ENCODE results near the gene BFSP1.

Gene BFSP1

DNA sequence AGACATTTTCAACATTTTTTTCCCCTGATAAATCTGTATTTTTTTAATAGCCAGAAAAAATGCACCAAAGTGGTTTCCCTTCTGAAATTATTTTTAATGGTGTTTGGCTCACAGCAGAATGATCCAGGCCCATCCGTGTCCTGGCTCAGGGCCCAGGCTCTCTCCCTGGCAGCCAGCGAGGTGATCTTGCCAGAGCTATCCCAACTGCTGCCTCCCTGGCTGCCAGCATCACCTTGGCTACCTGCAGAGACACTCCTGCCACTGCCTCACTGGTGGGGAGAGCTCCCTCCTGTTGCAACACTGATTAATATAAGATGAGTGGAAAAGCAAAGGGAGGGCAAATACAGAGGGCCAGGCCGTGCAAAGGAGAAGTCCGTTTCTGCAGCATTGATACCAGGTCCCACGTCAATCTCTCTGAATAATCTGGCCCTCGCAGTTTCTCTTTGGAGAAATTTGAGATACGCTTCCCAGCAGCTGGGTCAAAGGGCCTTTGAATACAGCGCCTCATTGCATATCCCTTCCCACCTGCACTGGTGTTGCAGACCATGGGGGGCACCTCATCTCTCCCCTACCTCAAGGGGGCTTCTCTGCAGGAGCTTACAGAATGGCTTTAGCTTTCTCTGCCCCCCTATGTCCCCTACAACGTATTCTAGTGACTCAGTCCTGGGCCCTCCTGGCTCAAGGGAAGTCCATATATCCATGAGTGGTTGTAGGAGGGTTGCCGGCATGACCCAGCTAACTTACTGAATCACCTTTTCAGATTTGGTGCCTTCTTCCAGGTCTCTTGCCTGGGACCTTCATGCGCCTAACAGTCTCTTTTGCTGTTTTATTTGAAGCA is 25.9 kb upstream of the BFSP1 start:
- peak; percentile 93 for DNase-seq

DNA sequence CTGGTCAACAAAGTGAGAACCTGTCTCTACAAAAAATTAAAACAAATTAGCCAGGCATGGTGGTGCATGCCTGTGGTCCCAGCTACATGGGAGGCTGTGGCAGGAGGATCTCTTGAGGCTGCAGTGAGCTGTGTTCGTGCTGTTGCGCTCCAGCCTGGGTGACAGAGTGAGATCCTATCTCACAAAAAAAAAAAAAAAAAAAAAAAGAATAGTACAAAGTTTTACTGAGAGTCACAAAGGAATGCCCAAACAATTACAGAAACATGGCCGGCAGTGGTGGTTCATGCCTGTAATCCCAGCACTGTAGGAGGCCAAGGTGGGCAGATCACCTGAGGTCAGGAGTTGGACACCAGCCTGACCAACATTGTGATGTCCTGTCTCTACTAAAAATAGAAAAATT is 23.9 kb upstream of the BFSP1 start:
- DNase-seq, result no peak

DNA sequence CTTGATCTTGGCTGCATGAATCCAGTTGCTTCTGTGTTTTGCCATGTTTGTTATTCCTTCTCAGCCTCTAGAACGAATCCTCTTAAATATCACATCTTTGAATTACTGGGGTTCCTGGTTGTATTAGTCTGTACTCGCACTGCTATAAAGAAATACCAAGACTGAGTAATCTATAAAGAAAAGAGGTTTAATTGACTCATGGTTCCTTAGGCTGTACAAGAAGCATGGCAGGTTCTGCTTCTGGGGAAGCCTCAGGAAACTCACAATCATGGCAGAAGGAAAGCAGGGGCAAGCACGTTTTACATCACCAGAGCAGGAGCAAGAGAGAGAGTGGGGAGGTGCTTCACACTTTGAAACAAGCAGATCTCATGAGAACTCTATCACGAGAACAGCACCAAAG is 18.0 kb upstream of the BFSP1 start:
- no peak for DNase-seq

DNA sequence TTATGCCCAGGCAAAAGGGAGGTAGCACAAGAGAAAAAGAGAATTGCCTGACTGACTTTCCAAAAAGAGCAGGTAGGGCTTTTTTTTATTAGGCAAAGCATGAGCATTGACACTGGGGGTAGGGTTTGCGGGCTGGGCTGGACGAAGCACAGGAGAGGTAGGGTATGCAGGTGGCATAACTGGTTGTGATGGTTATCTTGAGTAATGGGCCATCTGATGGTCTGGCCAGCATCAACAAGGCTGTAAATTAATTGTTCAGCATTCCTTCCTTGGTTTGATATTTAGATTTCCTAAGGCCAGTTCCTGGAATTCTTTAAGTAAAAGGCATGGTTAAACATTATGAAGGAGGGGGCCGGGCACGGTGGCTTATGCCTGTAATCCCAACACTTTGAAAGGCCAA is 13.9 kb upstream of the BFSP1 start:
- no peak for DNase-seq

DNA sequence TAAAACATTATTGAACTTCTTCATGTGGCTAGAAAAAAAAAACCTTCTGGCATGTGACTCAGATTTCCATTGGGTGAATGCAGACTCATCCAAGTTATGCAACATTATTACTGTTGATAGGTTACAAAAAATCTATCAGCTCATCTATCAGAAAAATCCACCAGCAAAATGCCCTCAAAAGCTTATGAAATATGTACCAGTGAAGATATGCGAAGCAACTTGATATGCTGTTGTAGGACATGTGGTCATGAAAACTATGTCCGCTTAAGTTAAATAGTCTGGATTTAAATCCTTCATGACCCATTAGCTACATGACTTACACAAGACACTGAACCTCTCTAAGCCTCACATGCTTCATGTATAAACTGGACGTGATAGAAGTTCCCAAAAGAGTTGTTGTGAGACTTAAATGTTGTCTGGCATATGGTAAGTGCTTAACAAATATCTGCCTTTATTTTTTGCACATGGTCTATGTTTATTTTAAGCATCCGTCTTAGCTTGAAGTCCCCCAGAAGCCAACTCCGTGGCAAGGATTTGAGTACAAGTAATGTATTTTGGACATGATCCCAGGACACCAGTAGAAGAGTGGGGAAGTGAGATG is 12.5 kb upstream of the BFSP1 start:
- DNase-seq, result no peak

DNA sequence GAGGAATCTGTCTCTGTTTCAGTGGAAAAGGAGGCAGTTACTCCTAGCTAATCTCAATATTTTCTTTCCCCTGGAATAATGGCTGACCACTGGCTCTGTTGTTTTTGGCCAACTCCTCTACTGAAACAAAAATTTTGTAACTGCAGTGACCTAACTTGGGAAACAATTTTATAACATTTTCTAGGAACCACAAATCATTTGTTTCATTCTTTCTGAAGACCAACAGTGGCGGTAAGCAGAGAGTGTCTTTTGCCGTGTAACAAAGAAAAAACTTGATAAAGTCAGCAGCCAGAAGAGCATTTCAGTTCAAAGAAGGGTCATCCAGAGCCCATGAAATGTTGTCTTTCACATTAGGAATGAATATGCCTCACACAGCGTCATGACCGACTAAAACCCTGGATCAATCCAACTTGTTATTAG is 11.8 kb upstream of the BFSP1 start:
- DNase-seq, result no peak

DNA sequence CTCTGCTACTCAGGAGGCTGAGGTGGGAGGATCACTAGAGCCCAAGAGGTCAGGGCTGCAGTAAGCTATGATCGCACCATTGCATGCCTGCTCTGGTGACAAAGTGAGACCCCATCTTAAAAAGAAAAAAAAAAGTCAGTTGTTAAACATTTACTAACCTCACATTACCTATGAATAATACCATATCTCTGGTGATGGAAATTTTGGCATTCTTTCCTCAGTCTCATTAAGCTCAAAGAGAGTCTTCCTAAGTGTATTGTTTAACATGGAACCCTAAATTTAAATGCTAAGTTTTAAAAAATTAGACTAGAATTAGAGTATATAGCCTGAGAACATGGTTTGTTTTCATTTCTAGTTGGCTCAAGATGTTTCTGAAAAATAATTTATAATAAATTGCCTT is 11.3 kb upstream of the BFSP1 start:
- no peak for DNase-seq

DNA sequence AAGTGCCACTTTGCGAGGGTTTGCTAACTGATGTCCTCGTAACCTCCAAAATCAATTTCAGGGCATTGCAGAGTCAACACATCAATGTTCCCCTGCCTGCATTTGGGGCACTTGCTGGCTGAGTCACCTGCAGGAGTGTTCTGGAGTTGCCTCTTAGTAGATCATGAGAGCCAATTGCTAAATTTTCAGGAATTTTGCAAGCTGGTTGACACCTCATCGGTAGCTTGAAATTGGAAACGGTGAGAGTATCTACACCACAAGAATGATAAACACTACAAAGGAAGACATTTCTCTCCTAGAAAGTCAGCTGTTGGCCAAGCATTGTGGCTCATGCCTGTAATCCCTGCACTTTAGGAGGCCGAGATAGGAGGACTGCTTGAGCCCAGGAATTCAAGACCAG is 10.8 kb upstream of the BFSP1 start:
- no peak for DNase-seq

DNA sequence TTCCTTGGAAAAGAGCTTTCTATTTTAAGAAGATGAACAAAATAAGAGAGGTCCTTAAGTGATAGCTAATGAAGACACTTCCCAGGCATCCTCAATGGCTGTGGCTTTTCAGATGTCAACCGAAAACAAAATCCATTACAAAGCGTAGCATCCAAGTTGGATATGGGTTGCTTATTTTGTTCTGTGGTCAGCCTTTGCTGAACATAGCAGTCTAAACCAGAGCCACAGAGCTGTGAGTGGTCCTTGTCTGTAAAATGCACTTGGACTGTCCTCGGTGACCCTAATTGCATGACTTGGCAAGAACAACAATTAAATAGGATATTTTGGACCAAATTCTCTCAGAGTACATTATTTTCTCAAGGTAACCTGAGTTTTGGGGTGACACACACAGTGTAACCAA is 10.4 kb upstream of the BFSP1 start:
- DNase-seq, result no peak

DNA sequence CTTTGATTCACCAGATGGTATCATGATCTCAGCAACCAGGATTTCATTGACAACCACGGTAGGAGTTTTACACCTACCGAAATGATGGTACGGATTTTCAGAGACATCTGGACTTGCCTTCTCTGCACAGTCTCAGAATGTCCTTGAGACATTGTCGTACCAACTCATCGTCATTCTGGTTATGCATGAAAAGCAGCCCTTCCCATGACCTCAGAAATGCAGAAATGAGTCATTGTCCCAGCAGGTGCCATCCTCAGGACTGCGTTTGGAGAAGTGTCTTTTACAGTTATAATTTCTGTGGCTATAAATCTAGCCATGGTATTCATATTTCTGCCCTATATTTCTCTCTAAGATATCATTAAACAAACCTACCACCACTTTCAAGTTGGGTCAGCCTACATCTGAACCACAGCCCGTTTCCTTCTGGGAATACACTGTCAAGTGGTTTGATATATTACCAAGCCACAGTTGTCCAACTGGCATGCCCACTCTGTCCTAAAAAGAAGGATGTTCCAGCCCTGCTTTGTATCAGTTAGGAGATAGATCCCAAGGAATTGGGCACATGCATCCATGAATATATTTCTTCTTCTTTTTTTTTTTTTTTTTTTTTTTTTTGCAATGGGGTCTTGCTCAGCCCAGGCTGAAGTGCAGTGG is 7.5 kb upstream of the BFSP1 start:
- no peak for DNase-seq

DNA sequence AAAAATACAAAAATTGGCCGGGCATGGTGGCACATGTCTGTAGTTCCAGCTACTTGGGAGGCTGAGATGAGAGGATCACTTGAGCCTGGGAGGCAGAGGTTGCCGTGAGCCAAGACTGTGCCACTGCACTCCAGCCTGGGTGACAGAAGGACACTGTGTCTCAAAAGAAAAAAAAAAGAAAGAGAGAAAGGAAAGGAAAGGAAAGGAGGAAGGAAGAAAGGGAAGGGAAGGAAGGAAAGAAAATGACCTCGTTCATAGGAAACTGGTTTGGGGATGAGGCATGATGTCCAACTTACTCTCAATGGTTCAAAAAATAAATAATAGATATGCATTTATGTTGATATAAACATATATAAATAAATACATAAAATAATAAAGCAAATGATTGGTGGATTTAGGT is 6.8 kb upstream of the BFSP1 start:
- DNase-seq, result no peak

DNA sequence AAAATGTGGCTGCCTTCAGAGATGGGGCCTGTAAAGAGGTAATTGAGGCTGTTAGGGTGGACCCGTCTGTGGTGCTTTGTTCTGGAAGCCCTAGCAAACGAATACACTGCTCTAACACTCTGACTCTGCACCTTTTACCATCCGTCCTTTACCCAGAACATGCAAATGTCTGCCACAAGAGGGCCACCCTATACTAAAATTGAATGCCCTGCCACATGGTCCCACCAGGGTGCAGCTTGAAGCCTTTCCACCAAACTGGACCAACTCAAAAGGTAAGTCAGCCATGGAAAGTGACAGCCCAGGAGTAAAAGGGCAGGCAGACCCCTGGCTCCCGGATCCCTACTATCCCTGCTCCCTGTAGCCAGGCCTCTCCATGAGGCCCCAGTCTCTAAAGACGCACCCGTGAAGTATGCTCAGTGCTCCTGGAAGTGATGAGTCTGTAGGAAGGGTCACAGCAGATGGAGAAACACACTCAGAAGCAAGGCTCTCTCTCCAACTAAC is 5.8 kb upstream of the BFSP1 start:
- peak; percentile 74 for DNase-seq

DNA sequence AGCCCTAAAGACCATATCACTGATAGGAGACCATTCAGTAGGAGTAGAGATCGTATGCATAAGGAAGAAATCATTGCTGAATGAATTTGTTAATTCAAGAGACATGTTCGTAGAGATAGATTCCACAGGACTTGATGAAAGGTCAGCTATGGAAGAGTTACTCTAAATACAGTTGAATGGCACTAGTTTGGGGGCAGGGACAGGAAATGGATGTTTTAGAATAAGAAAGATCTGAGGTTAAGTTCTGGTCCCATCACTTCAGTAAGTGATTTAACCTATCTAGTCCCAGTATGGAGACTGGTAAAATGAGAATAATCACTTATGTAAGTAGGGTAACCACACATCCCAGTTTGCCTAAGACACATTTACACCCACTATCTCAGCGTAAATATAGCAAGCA is 2.9 kb upstream of the BFSP1 start:
- no peak for DNase-seq

DNA sequence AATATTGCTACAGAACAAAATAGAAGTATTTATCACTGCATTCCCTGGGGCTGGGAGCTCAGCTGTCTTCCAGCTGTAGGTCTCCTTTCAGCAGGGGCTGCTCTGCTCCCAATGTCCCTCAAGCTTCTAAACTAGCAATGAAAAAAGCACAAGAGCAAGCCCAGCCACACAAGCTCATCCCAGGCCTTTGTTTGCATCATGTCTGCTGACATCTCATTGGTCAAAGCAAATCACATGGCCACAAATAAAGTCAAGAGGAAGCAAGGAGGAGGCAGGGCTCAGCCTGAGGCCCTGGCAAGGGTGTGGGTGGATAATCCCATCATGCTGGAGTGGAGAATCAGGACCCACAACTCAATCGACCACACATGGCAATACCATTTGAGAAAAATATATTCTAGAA is 2.2 kb upstream of the BFSP1 start:
- peak; percentile 22 for DNase-seq

DNA sequence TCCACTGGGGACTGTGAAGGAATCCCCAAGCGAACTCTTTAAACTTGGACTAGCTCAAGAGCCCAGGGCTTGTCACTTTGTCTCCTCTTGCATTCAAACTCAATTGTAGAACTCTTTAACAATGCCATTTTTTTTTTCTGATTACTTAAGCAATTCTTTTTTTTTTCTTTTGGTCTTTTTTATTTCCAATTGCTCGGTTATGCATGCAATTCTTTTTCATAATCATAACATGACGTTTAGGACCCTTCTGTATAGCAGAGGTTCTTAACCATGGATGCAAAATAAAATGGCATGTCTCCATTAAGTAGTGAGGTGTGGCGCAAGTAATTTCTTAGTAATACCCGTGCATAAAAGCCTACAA is 466 bp upstream of the BFSP1 start:
- no peak for DNase-seq

DNA sequence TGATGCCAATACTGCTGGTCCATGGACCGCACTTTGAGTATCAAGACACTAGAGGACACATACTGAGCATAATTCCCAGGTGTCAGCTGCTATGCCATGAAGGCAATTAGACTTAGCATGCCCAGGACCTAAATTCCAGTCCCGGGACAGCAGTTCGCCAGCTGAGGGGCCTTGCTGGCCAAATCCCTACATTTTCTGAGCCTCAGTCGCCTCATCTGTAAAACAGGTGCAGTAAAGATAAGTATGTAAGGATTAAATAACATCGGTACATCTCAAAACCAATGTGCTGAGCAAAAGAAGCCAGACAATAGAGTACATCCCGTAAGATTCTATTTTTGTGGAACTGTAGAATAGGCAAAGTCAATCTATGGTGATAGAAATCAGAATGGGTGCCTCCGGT is 1.0 kb downstream of the BFSP1 start:
- no peak for DNase-seq

DNA sequence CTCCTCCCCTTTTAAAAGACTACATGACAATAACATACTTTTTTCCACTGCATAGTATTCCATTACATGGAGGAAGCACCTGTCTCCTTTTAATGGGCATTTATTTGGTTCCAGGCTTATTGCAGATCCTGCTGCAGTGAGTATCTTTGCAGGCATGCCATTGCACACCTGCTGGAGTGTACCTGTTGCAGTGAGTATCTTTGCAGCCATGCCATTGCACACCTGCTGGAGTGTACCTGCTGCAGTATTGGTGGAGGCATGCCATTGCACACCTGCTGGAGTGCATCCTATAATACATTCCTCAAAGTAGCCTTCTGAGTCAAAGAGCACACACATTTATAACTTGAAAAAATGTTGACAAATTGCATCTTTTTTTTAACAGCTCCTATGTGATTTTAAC is 1.6 kb downstream of the BFSP1 start:
- DNase-seq, result no peak

DNA sequence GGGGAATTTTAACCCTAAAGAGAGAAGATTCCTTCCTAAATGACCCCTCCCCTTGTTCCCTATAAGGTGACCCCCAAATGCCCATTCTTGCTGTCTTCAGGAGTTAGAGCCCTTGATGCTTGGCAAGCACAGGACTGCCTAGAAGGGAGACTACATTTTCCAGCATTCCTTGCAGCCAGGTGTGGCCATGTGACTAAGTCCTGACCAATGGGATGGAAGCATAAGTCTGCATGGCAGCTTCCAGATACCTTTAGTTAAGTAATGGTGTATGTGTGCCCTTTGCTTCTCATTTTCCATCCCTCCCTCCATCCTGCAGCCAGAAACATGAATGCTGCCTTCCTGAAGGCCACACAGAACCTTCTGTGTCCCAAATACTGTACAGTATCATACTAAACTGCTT is 5.5 kb downstream of the BFSP1 start:
- DNase-seq, result peak; percentile 19

DNA sequence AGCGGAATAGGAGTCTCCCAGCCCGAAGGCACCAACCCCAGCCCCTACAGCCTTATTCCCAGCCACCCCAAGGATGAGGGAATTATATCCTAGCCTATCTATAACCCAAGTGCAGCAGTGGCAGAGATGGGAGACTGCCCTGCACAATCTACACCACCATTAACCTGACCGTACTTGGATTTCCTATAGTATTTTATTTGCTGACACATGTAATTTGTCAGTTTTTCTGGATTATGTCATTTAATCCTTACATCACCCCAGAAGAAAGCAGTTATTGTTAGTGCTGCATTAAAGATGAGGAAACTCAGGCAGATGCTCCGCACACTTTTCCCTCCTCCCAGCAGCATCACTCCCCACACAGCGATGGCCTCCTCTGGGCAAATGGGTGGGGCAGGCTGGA is 6.0 kb downstream of the BFSP1 start:
- no peak for DNase-seq

DNA sequence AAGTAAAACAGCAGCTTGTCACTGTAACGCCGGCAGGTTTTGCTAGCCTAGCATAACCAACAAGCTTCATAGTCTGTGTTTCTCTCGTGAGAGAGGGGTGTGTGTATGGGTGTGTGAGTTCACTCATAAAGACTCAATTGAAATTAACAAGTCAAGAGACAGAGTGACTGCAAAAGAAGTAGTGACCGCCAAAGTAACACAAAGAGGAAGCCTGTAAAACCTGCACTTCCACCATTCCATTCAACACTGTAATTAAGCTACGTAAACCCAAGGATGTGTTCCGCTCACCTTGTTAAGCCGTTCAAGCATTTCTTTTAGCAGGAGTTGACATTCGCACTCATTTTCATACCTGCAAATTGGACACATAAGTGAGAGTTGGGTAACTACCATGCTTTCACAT is 6.6 kb downstream of the BFSP1 start:
- no peak for DNase-seq

DNA sequence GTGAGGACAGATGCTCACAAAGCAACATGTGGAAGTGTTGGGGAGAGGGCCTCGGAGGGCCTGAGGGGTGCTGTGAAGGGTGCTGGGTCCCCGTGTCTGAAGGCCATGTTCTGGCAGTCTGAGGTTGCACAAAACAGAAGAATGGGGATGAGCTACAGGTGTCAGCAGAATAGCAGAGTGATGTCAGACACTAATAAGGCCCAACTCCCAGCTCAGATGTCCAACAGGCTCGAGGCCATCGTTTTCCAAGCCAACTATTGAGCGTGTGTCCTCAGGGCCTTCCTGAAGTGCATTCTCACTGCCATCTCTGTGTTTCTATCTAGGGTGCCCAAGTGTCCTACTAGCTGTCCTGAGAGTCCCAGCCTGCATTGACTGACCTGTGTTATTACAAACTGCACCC is 7.9 kb downstream of the BFSP1 start:
- DNase-seq, result no peak

DNA sequence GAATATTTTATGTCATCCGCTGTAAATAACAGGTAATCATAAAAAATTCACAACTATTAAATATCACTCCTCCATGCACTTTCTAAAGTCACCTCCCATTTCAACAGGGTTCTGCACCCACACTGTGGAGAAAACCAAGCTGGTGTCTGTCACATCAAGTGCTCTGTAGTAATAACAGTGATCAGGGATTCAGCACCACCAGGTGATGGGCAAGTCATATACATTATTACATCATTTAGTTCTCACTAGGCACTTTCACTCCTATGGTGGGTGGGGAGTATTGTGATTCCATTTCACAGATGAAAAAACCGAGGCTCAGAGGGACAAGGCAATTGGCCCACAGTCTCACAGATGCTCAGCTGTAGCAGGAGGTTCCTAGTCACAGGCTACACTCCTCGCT is 8.7 kb downstream of the BFSP1 start:
- DNase-seq, result no peak

DNA sequence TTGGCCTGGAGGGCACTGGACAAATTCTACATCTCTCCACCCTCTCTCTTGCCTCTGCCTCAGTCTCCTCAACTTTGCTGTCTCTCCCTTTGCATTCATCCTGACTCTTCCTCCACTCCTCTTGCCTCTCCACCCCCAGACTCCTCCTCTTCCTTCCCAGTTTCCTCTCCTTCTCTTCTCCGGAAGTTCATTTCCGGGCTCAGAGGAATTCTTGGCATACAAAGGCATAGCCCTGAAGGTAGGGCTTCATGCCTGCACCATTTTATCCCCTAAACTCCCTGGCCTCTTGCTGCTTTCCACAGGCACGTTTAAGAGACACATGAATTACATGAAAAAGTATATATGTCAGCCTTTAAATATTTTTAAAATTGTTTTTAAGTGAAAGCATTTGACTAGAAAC is 10.6 kb downstream of the BFSP1 start:
- no peak for DNase-seq

DNA sequence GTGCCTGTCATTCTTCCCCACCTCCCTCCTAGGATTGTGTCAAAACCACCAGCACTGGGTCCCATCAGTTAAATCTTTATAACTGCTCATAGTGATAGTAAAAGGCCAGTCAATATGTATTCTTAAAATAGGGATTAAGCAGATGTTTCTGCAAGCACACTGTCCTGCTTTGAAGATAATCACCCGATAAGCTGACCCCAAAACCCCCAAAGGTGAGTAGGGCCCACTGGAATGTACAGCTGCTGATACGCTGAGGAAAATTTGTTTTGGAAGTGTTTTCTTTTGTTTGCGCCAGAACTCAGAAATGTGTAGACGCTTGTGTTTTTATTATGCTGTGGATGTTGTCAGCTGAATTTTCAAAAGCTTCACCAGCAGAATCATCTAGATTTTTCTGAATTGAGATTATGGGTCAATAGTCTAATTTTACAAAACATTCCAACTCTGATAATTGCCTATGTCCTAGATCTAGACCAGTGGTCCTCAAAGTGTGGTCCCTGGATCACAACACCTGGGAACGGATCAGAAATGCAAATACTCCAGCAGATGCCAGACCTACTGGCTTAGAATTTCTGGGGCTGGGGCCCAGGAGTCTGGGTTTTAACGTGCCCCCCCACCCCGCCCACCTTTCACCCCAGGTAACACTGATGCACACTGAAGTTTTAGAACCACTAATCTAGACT is 11.4 kb downstream of the BFSP1 start:
- no peak for DNase-seq

All from NCI-H1105 (cell line).